GM18499 (cell line): ENCODE data around the gene OPTC.
"Not testable (repeated sequence)": the region's sequence is repeated elsewhere in the genome, so short reads cannot be mapped to it uniquely, and the experiment has no call there.

Experiments used
- ATAC-seq: cut with Tn5 transposase; IDR thresholded peaks from one replicate; pipeline ENCODE4 v1.9.1; 2021; ENCODE audit warnings: moderate number of reproducible peaks; ENCODE audit not compliant: insufficient read depth, unreplicated experiment

OPTC gene

DNA sequence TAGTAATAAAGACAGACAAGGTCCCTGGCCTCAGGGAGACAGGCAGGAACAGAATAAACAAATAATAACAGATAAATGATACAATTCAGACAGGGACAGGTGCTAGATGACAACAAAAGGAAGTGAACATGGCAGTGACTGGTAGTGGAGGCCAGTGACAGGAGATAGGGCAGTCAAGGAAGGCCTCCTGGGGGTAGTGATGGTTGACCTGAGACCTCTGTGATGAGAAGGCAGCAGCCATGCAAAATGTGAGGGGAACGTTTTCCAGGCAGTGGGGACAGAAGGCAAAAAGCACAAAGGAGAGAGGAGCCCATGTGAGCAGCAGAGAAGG, 18.5 kb downstream of the OPTC start:
- no peak for ATAC-seq

DNA sequence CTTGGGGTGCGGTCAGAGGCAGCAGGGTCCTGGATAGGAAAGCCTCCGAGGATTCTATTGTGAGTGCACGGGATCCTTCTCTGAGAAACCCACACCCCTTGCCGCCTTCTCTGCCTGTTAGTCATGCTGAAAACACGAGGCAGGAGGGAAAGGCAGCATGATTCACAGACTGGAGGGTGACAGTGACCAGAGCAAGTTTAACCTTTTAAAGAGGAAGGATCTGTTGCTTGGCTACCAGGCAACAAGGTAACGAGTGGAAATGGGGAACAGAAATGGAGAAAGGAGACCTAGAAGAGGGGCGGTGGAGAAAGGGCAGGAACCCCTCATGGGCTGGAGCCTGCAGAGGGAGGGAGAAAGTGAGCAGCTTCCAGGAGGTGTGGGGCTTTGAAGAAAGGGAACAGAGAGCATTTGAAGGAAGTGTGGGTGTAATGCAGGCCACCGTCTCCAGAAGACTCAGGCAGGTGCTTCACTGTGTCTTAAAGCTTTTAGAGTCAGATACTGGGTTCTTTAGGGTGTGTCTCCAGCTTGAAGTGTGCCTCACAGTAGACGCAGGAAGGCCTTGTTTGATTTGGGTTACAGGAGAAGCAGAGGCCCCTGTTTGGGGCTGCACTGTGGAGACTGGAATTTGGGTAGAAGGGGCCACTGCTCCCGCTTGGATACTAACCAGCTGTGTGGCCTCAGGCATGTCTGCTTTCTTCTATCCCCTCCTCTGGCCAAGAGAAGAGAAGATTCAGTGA, 19.1 kb downstream of the OPTC start:
- no peak for ATAC-seq

DNA sequence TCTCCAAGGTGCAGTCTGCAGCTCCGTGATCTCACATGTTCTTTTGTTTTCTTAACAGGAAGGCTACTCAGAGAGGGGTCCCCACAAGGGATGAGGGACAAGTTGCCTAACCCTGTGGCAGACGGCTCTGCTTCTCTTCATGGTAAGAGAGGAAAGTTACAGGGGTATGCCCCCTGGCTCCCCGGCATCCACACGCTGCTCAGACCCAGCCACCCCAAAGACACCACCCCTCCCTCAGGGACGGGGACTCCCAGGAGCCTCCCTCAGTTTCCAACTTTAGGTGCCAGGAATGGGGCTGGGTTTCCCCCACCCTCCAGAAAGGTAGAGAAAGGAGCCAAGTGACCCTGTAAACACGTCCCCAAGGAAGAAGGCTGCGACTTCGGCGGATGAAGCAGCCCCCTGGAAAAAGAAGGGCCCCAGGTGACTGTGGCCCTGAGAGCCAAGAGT, 19.7 kb downstream of the OPTC start:
- ATAC-seq, result no peak

GRCh38 chr1:203516184-203516583, 22.2 kb downstream of the OPTC start:
- no peak for ATAC-seq

GRCh38 chr1:203516906-203517305, 23.0 kb downstream of the OPTC start:
- no peak for ATAC-seq

DNA sequence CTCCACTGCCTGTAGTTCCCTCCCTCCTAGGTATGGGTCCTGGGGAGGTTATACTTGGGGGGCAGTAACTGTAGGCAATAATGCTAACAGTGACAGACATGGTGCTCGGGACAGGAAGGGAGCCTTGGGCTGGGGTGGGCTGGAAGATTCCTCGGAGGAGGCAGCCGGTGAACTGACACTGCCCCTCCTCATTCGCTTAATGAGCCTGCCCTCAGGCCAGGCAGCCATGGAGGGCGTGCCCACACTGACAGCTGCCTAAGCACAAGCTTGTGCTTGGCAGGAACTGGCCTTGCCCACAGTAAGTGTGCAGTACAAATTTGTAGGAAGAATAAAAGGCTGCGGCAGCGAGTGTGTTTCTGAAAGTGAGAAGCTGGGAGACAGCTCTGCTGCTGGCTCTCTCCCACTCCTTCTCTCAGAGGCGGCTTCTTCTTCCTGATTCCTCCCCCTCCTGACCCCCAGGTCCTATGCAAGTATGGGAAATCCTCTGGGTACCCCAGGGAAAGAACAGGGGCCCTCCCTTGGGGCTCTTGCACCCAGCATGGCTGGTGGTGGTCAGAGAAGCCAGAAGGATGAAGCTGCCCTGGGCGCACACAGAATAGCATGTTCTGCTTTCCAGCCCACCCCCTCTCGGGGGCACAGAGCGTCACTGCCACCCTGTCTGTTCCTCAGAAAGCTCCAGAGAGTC, 23.6 kb downstream of the OPTC start:
- ATAC-seq, result no peak

DNA sequence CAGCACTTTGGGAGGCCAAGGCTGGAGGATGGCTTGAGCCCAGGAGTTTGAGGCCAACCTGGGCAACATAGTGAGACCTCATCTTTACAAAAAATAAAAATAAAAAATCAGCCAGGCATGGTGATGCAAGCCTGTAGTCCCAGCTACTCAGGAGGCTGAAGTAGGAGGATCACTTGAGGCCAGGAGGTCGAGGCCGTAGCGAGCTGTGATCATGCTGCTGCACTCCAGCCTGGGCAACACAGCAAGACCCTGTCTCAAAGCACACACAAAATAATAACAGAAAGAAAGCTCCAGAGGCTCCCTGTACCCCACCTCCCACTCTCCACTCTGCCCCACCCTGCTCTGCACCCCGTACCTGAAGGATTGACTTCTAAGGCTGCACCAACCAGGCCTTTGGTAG, 24.2 kb downstream of the OPTC start:
- ATAC-seq, result not testable (repeated sequence)

DNA sequence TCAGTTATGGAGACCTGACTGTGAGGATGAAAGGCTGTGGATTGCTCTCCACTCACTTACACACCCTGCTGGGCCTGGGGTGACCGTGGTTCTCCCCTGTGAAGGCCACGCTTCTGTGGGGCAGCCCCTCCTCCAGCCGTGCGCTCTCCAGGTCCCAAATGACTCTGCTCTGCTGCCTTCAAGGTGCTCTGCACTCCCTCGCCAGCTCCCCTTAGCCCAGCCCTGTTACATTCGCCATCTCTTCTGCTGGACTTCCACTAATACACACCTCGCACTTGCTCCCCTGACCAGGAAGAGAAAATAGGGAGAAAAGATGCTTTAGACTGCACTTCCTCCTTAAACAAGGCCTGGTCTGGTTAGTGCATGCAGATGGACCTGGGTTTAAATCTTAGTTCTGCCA, 24.6 kb downstream of the OPTC start:
- ATAC-seq, result no peak

- no peak for ATAC-seq
These were observed 25.3 kb downstream of the OPTC start for GRCh38 chr1:203519053-203519840.

DNA sequence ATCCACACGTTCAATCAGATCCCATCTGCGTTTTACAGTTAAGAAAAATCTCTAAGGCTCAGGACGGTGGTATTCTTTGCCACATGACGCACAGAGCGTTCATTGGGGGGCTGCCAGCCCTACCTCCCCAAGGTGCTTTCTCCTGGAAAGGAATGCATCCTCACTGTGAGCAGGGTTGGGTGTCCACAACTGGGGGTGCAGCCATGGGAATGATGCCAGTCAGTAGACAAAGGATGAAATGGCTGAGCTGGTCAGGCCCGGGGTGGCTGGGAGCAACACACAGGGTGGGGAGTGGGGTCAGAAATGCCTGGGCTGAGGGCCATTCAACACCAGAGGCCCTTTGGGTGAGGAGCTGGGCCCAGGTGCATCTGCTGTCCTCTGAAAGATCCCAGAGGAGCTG, 25.9 kb downstream of the OPTC start:
- no peak for ATAC-seq

- ATAC-seq, result no peak
These were observed 26.4 kb downstream of the OPTC start for GRCh38 chr1:203520315-203520714.

DNA sequence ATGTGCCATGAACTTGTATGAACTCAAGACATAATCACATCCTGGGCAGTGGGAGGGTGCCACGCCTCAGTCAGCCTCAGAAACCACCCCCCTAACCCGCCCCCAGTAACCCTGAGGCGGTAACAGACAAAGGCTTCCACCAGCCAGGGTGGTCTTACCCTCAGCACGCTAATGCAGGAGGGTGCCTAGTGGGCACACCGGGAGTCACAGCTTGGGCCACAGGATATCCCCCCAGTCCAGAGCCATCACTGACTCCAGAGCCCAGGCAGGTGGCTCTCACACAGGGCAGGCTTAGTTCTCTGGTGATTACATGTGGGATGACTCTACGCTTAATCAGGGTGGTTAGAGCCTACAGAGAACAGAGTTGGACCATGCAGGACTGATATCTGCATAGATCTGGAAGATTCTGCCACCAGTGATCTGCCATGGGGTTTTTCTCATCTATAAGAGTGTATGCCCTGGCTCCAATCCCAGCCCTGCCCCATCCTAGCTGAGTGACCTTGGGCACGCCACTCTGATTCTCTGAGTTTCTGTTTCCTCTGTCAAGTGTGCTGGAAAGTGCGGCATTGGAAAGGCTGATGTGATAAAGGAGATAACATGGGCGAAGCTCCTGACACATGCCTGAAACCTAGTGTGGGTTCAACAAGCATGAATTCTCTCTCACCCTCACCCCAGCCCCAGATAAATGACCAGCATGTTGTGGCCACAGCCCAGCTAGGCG, 27.3 kb downstream of the OPTC start:
- no peak for ATAC-seq

DNA sequence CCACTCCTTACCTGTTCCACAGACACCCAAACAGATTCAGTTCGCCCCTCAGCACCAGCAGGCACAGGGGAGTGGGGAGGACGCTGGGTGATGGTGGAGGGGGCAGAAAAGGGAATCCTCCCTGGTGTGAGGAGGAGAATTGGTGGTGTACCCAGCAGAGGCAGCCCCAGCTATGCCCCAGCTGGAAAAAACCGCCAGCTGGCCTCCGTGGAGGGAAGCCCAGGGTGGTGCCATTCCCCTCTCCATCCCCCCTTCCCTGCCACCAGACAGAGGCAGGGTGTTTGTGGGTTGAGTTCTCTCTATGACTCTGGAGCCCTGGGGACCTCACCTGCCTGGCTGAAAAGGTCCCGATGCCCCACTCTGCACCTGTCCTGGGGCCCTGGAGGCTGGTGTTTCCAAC, 27.9 kb downstream of the OPTC start:
- no peak for ATAC-seq

GRCh38 chr1:203522237-203522636, 28.3 kb downstream of the OPTC start:
- ATAC-seq, result no peak

DNA sequence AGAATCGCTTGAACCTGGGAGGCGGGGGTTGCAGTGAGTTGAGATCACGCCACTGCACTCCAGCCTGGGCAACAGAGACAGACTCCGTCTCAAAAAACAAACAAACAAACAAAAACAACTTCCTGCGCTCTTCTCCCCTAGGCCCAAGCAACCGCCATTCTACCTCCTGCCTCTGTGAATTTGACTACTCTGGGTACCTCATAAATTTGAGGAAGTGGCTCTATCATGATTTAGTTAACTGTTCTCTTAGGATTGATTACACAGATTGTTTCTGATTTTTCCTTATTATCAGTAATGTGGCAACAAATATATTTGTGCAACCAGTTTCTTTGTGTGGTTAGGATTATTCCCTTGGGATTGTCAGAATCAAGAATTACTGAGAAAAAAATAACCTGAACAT, 29.7 kb downstream of the OPTC start:
- no peak for ATAC-seq

GRCh38 chr1:203524152-203524551, 30.2 kb downstream of the OPTC start:
- no peak for ATAC-seq

DNA sequence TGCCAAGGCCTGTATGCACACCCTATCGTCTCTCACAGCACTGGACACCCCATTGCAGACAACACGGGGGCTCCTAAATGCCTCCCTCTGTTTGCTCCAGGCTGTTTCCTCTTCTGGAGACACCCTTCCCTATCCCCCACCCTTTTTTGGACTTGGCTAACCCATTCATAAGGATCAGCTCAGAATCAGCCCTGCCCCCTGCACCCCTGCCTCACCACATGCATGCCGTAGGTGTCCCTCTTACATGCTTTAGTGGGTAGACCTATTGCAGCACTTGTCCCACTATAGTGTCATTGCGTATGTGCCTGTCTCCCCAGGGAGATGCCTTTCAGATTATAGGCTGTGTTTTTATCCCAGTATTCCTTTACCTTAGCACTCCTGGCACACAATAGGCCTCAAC, 30.9 kb downstream of the OPTC start:
- no peak for ATAC-seq

DNA sequence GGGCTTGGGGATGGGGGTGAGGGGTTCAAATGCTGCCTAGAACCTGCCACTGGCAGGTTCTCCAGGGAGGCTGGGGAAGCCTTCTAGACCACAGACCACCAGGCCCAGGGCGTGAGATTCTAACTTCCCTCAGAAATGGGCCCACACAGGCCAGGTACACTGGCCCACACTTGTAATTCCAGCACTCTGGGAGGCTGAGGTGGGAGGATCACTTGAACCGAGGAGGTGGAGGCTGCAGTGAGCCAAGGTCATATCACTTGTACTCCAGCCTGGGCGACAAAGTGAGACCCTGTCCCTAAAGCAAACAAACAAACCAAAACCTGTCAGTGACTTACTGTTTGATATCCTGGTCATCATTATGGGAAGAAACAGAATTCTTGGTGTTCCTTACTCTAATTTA, 31.7 kb downstream of the OPTC start:
- ATAC-seq, result no peak

- ATAC-seq, result no peak
These were observed 32.2 kb downstream of the OPTC start for GRCh38 chr1:203526130-203526529.

- no peak for ATAC-seq
These were observed 32.6 kb downstream of the OPTC start for GRCh38 chr1:203526572-203526971.

DNA sequence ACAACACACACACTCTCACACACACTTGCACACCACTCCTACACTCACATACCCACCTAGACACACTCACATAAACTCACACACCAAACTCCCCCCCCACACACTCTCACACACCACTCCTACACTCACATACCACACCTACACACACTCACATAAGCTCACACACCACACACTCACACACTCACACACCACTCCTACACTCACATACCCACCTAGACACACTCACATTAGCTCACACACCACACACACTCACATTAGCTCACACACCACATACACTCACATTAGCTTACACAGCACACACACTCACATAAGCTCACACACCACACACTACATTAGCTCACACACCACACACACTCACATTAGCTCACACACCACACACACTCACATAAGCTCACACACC, 33.1 kb downstream of the OPTC start:
- no peak for ATAC-seq
